Measurements from ENCODE around the gene IL23R. TPM values are rescaled to one million over a fixed set of nuclear protein-coding genes. Genes with fewer than 3 reads are reported as not detected.

IL23R gene
- total RNA-seq, 3 donors from 2014 or later (not counting 1 experiment from before 2014, with no cell fraction given): 0.31 to 0.55 (median 0.34) TPM

GRCh38 chr1:67213948-67214347 is 47.7 kb downstream of the IL23R start:
- Histone ChIP-seq H3K36me3 (ENCODE audit: control insufficient read depth, insufficient read depth, low read length) (no peaks in the 10 kb centered on the region), H3K27ac (ENCODE audit: low read length) (no peak overlapping the region), H3K4me3 (ENCODE audit: low read length) (no peak overlapping the region), H3K27me3 (ENCODE audit: control insufficient read depth, insufficient read depth, low read length) (no peaks in the 10 kb centered on the region), H3K4me1 (ENCODE audit: control insufficient read depth, insufficient read depth, low read length) (peaks cover 11% of the 10 kb centered on the region), H3K9me3 (ENCODE audit: control insufficient read depth, insufficient read depth, low read length) (no peaks in the 10 kb centered on the region)
- 100% methylated on average over 1 of the region's 1 CpG for WGBS (ENCODE audit: insufficient coverage)
- Mint-ChIP-seq H3K9me3 (no peaks in the 10 kb centered on the region), H3K4me3 (no peak overlapping the region), H3K4me1 (peaks cover 15 to 29% of the 10 kb centered on the region in 2 donors), H3K36me3 (no peaks in the 10 kb centered on the region), H3K27ac (no peak overlapping the region), H3K27me3 (ENCODE audit: low read depth in 2 of 2) (no peaks in the 10 kb centered on the region)
- intact Hi-C loops (cut with micrococcal nuclease): loop anchor here (1.0 kb wide), 1 partner anchor 286 kb away; no protein-coding TSS in a partner anchor
- ATAC-seq (no peak), DNase-seq (no peak)
- no peak for TF ChIP-seq CTCF (IDR thresholded peaks at IDR 0.05)

- intact Hi-C loops (cut with micrococcal nuclease): loop anchor here (1.0 kb wide), 1 partner anchor 286 kb away; no protein-coding TSS in a partner anchor
- no peaks in the 10 kb centered on the region for H3K36me3 Mint-ChIP-seq
- no peaks in the 10 kb centered on the region for H3K9me3 Mint-ChIP-seq
- DNase-seq: peak; percentile 22 to 70
- TF ChIP-seq CTCF (IDR thresholded peaks at IDR 0.05): peak; percentile 84
- peak overlapping the region; percentile 14 to 60 for H3K27ac Mint-ChIP-seq
- no peaks in the 10 kb centered on the region for H3K36me3 ChIP-seq (ENCODE audit: control insufficient read depth, insufficient read depth, low read length)
- no peaks in the 10 kb centered on the region for H3K27me3 Mint-ChIP-seq (ENCODE audit: low read depth in 2 of 2)
- 84% methylated on average over 9 of the region's 11 CpGs for whole genome bisulfite sequencing (ENCODE audit: insufficient coverage)
- H3K4me3 Mint-ChIP-seq: no peak overlapping the region
- ATAC-seq: peak; percentile 59 to 77 (median 71)
- no peaks in the 10 kb centered on the region for H3K9me3 ChIP-seq (ENCODE audit: control insufficient read depth, insufficient read depth, low read length)
- peaks cover 11% of the 10 kb centered on the region for H3K4me1 ChIP-seq (ENCODE audit: control insufficient read depth, insufficient read depth, low read length)
- H3K27me3 ChIP-seq (ENCODE audit: control insufficient read depth, insufficient read depth, low read length): no peaks in the 10 kb centered on the region
- no peak overlapping the region for H3K27ac ChIP-seq (ENCODE audit: low read length)
- H3K4me1 Mint-ChIP-seq: peaks cover 15 to 25% of the 10 kb centered on the region in 2 donors
- no peak overlapping the region for H3K4me3 ChIP-seq (ENCODE audit: low read length)
Measured at GRCh38 chr1:67214420-67215174, 48.3 kb downstream of the IL23R start.

- Histone ChIP-seq H3K27me3 (ENCODE audit: control insufficient read depth, insufficient read depth, low read length) (no peaks in the 10 kb centered on the region), H3K4me3 (ENCODE audit: low read length) (no peak overlapping the region), H3K27ac (ENCODE audit: low read length) (no peak overlapping the region), H3K36me3 (ENCODE audit: control insufficient read depth, insufficient read depth, low read length) (no peaks in the 10 kb centered on the region), H3K9me3 (ENCODE audit: control insufficient read depth, insufficient read depth, low read length) (no peaks in the 10 kb centered on the region), H3K4me1 (ENCODE audit: control insufficient read depth, insufficient read depth, low read length) (peaks cover 11% of the 10 kb centered on the region)
- Mint-ChIP-seq H3K27ac (no peak overlapping the region), H3K4me1 (peaks cover 13 to 20% of the 10 kb centered on the region in 2 donors), H3K36me3 (no peaks in the 10 kb centered on the region), H3K4me3 (no peak overlapping the region), H3K27me3 (ENCODE audit: low read depth in 2 of 2) (no peaks in the 10 kb centered on the region), H3K9me3 (no peaks in the 10 kb centered on the region)
- no CpG with 5 or more reads among the region's 1 CpG for WGBS (ENCODE audit: insufficient coverage)
- TF ChIP-seq CTCF (IDR thresholded peaks at IDR 0.05): no peak
- intact Hi-C loops (cut with micrococcal nuclease): no loop called here
- ATAC-seq: no peak
- no peak for DNase-seq
Measured at GRCh38 chr1:67216401-67216800, 50.1 kb downstream of the IL23R start.

All from natural killer cell (primary cell).